WERI-Rb-1 (cell line): ENCODE results near the gene KSR1.

ENCODE experiments used
- DNase-seq: peaks from one replicate; pipeline ENCODE4 v3.0.0-alpha.2; 2020
- H3K27ac ChIP-seq: fragments of 250-450 bp; sonication (Bioruptor Pico); 2 replicates; pipeline ENCODE4 v1.5.1; 2020; ENCODE audit warnings: mild to moderate bottlenecking, moderate library complexity
- H3K27me3 ChIP-seq: fragments of 250-450 bp; sonication (Bioruptor Pico); 2 replicates; pipeline ENCODE4 v1.5.1; 2021; ENCODE audit warnings: mild to moderate bottlenecking, low read depth, moderate library complexity; ENCODE audit not compliant: insufficient read depth, severe bottlenecking
- H3K36me3 ChIP-seq: fragments of 250-450 bp; sonication (Bioruptor Pico); 2 replicates; pipeline ENCODE4 v1.5.1; 2020; ENCODE audit warnings: mild to moderate bottlenecking, moderate library complexity
- H3K4me3 ChIP-seq: 2 replicates; pipeline ENCODE4 v1.5.1; 2011; ENCODE audit warnings: low read depth, mild to moderate bottlenecking, control low read depth, low read length
- H3K9me3 ChIP-seq: fragments of 250-450 bp; sonication (Bioruptor Pico); 2 replicates; pipeline ENCODE4 v1.5.1; 2021; ENCODE audit warnings: mild to moderate bottlenecking, moderate library complexity; ENCODE audit not compliant: severe bottlenecking
- CTCF ChIP-seq: IDR thresholded peaks from 2 replicates; pipeline ENCODE4 v1.5.1; 2011; ENCODE audit warnings: low read depth, mild to moderate bottlenecking, control low read depth, inconsistent platforms, low read length

Gene KSR1

GRCh38 chr17:27666831-27667560, 210.7 kb downstream of the KSR1 start:
- no peaks in the 10 kb centered on the region for H3K9me3 ChIP-seq
- no peaks in the 10 kb centered on the region for H3K36me3 ChIP-seq
- no peak for TF ChIP-seq CTCF
- H3K27me3 ChIP-seq: no peaks in the 10 kb centered on the region
- H3K4me3 ChIP-seq: no peak overlapping the region
- no peak overlapping the region for H3K27ac ChIP-seq
- no peak for DNase-seq

DNA sequence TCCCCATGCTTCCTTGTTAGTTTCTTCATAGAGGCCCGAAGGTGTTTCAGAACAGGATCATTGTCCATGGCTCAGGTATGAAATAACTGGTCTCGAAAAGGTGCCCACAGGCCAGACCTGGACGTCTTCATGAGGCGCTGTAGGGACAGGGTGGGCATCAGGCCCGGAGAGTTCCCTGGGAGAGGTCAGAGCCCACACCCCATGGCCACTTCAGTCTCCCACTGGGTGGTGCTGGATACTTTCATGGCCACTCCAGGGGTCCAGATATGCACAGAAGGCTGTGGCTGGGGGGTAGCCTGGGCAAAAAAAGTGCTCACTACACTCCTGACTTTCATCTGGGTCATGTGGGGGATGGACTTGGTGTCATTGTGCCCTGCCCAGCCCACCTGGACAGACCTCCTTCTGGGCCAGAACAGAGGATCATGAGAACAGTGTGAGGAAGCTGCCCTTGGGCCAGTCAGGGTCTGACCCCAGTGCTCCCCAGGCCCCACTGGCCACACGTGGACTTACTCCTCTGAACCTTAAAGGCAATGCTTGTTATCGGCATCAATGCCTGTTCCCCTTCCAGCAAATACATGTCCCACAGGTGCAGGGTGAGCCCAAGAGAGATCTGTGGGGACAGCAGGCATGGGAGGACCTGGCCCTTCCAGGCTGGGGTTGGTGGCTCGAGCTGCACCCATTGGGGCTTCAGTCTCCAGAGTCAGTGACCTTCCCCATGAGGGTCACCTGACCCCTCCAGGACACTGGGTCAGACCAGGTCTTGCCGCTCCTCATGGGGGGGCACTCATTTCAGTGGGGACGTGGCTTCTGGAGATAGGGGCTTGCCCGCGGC, 211.6 kb downstream of the KSR1 start:
- H3K36me3 ChIP-seq: no peaks in the 10 kb centered on the region
- H3K27me3 ChIP-seq: no peaks in the 10 kb centered on the region
- no peak for TF ChIP-seq CTCF
- DNase-seq: no peak
- no peak overlapping the region for H3K4me3 ChIP-seq
- no peak overlapping the region for H3K27ac ChIP-seq
- no peaks in the 10 kb centered on the region for H3K9me3 ChIP-seq

GRCh38 chr17:27668488-27668823, 212.2 kb downstream of the KSR1 start:
- H3K9me3 ChIP-seq: no peaks in the 10 kb centered on the region
- H3K27ac ChIP-seq: no peak overlapping the region
- H3K4me3 ChIP-seq: no peak overlapping the region
- TF ChIP-seq CTCF: no peak
- H3K27me3 ChIP-seq: no peaks in the 10 kb centered on the region
- DNase-seq: no peak
- H3K36me3 ChIP-seq: no peaks in the 10 kb centered on the region

- DNase-seq: no peak
- no peak for TF ChIP-seq CTCF
- H3K27me3 ChIP-seq: no peaks in the 10 kb centered on the region
- H3K9me3 ChIP-seq: no peaks in the 10 kb centered on the region
- no peak overlapping the region for H3K27ac ChIP-seq
- H3K4me3 ChIP-seq: no peak overlapping the region
- H3K36me3 ChIP-seq: no peaks in the 10 kb centered on the region
Observed at GRCh38 chr17:27669136-27669535, 212.9 kb downstream of the KSR1 start.

GRCh38 chr17:27669850-27670249, 213.6 kb downstream of the KSR1 start:
- no peaks in the 10 kb centered on the region for H3K36me3 ChIP-seq
- no peak for DNase-seq
- TF ChIP-seq CTCF: no peak
- H3K27ac ChIP-seq: no peak overlapping the region
- H3K9me3 ChIP-seq: no peaks in the 10 kb centered on the region
- H3K27me3 ChIP-seq: no peaks in the 10 kb centered on the region
- H3K4me3 ChIP-seq: no peak overlapping the region
